K562 (cell line): Measurements from ENCODE around the gene COX6B2. TPM values are rescaled to one million over a fixed set of nuclear protein-coding genes. Genes with fewer than 3 reads are reported as not detected.

Experiments
- CBX2 ChIP-seq: fragments of 200-600 bp; sonication (generic); IDR thresholded peaks from one replicate; pipeline ENCODE4 v1.6.1; 2012; ENCODE audit warnings: mild to moderate bottlenecking, low read length, inconsistent platforms; ENCODE audit not compliant: insufficient read depth, poor library complexity, severe bottlenecking
- E4F1 ChIP-seq: fragments of 250-450 bp; sonication (Bioruptor Pico); IDR thresholded peaks from 2 replicates; pipeline ENCODE4 v1.5.0; 2021; ENCODE audit warnings: mild to moderate bottlenecking, borderline replicate concordance
- FOXJ2 ChIP-seq: fragments of 200-800 bp; sonication (Bioruptor generic); IDR thresholded peaks from 2 replicates; pipeline ENCODE4 v1.6.1; 2016; ENCODE audit warnings: missing genetic modification characterization, missing compliant biosample characterization
- GATAD2B ChIP-seq: fragments of 450-650 bp; IDR thresholded peaks from 2 replicates; pipeline ENCODE4 v1.6.1; 2017; ENCODE audit warnings: mild to moderate bottlenecking, borderline replicate concordance
- ILK ChIP-seq: fragments of 450-650 bp; IDR thresholded peaks from 2 replicates; pipeline ENCODE4 v1.6.1; 2016; ENCODE audit warnings: missing genetic modification characterization, low read depth, mild to moderate bottlenecking, missing compliant biosample characterization, moderate library complexity, borderline replicate concordance
- KLF1 ChIP-seq: fragments of 450-650 bp; IDR thresholded peaks from 2 replicates; pipeline ENCODE4 v1.6.1; 2016; ENCODE audit warnings: missing genetic modification characterization, missing compliant biosample characterization
- PCBP1 ChIP-seq: fragments of 200-400 bp; formaldehyde crosslinking; IDR thresholded peaks from 2 replicates; pipeline ENCODE4 v1.6.1; 2018; ENCODE audit warnings: mild to moderate bottlenecking, low read depth, low read length; ENCODE audit not compliant: poor library complexity, severe bottlenecking
- PREB ChIP-seq: sonication (generic); formaldehyde crosslinking; IDR thresholded peaks from 2 replicates; pipeline ENCODE4 v1.8.1; 2023; ENCODE audit warnings: mild to moderate bottlenecking, missing genetic modification reagents
- RFX5 ChIP-seq: IDR thresholded peaks from 2 replicates; pipeline ENCODE4 v1.6.1; 2011; ENCODE audit warnings: low read depth, mild to moderate bottlenecking, improper control_type of control experiment, low read length
- RFX7 ChIP-seq: fragments of 250-450 bp; sonication (Bioruptor Pico); IDR thresholded peaks from 2 replicates; pipeline ENCODE4 v1.5.1; 2021; ENCODE audit warnings: mild to moderate bottlenecking
- SP2 ChIP-seq: IDR thresholded peaks from 2 replicates; pipeline ENCODE4 v1.6.1; 2011; ENCODE audit warnings: mild to moderate bottlenecking, low read depth, low read length, moderate library complexity; ENCODE audit not compliant: poor library complexity, severe bottlenecking; ENCODE audit errors: extremely low read depth
- THRB ChIP-seq: fragments of 450-650 bp; formaldehyde crosslinking; conservative IDR thresholded peaks from 2 replicates; pipeline ENCODE4 v1.4.0; 2022; ENCODE audit warnings: mild to moderate bottlenecking, missing genetic modification characterization
- ZBTB7A ChIP-seq: IDR thresholded peaks from 2 replicates; pipeline ENCODE4 v1.6.1; 2011; ENCODE audit warnings: low read depth, mild to moderate bottlenecking, low read length, moderate library complexity, borderline replicate concordance; ENCODE audit not compliant: control insufficient read depth
- ZC3H8 ChIP-seq: fragments of 450-650 bp; IDR thresholded peaks from 2 replicates; pipeline ENCODE4 v1.6.1; 2017
- ZNF143 ChIP-seq: sonication (generic); formaldehyde crosslinking; IDR thresholded peaks from 2 replicates; pipeline ENCODE4 v1.9.0; 2022; ENCODE audit warnings: mild to moderate bottlenecking, missing genetic modification reagents
- ZNF165 ChIP-seq: fragments of 250-450 bp; sonication (Bioruptor Pico); IDR thresholded peaks from 2 replicates; pipeline ENCODE4 v1.4.0; 2020; ENCODE audit warnings: borderline replicate concordance
- ZNF197 ChIP-seq: fragments of 200-800 bp; sonication (Bioruptor generic); IDR thresholded peaks from 2 replicates; pipeline ENCODE4 v1.6.1; 2016; ENCODE audit warnings: low read depth, missing genetic modification characterization, missing compliant biosample characterization
- ZNF23 ChIP-seq: fragments of 250-450 bp; sonication (Bioruptor Pico); IDR thresholded peaks from 2 replicates; pipeline ENCODE4 v1.4.0; 2020; ENCODE audit warnings: mild to moderate bottlenecking
- ZNF280B ChIP-seq: fragments of 250-450 bp; sonication (Bioruptor Pico); IDR thresholded peaks from 2 replicates; pipeline ENCODE4 v1.5.1; 2021; ENCODE audit warnings: mild to moderate bottlenecking
- ZNF511 ChIP-seq: sonication (generic); formaldehyde crosslinking; IDR thresholded peaks from 2 replicates; pipeline ENCODE4 v1.8.0; 2022; ENCODE audit warnings: mild to moderate bottlenecking, missing genetic modification reagents
- ZNF77 ChIP-seq: fragments of 250-450 bp; sonication (Bioruptor Pico); IDR thresholded peaks from 2 replicates; pipeline ENCODE4 v1.5.0; 2020
- polyA plus RNA-seq, 8 experiments: library from polyadenylated mRNA; depleted of rRNA in 4 of 8; stranded (reverse) in 5 of 8; unstranded in 3 of 8; fragments of >200 nt; fragmentation: Nextera tagmentation in 2 of 8; fragmentation: Illumina TruSeq in 1 of 8; extraction: Ambion mirVana in 2 of 8; extraction: Trizol in 1 of 8; gene quantifications; 2 replicates each; pipeline versions ENCODE4 v1.2.1 to v1.2.3, GENCODE V29; 2011 to 2014; ENCODE audit warnings: inconsistent platforms in 1 of 8, missing spikeins in 1 of 8
- total RNA-seq, 7 experiments: library from RNA; depleted of rRNA in 6 of 7; stranded (reverse); fragments of >200 nt in 6 of 7; fragmentation: Illumina TruSeq in 2 of 7; extraction: Trizol in 2 of 7; gene quantifications; 2 replicates each; pipeline versions ENCODE4 v1.2.1 to v1.2.3, GENCODE V29; 2011 to 2021; ENCODE audit warnings: low replicate concordance in 1 of 7

The COX6B2 gene
- total and polyA plus RNA-seq, 9 of the 15 experiments (the other 6 are each of a cell fraction or from before 2014, with no cell fraction given) = 0.40 to 2.5 (median 0.83) TPM

- TF ChIP-seq ZNF280B (CRISPR knock-in tag) (no peak), ZC3H8 (no peak), ZBTB7A (peak; percentile 15; the same call in 1 of the 2 replicates), ZNF143 (CRISPR knock-in tag) (no peak), ZNF23 (no peak), CBX2 (no peak), PCBP1 (no peak), THRB (CRISPR knock-in tag) (peak; percentile 56; the same call in 1 of the 2 replicates), ZNF511 (CRISPR knock-in tag) (peak; percentile 64; the same call in 1 of the 2 replicates), PREB (CRISPR knock-in tag) (peak; percentile 56; the same call in 1 of the 2 replicates), E4F1 (no peak), RFX7 (CRISPR knock-in tag) (no peak), ILK (no peak), ZNF165 (CRISPR knock-in tag) (no peak), GATAD2B (no peak), RFX5 (no peak), ZNF197 (no peak), KLF1 (tag) (no peak), SP2 (no peak), FOXJ2 (tag) (no peak), ZNF77 (CRISPR knock-in tag) (no peak)
These were observed 31.4 kb upstream of the COX6B2 start, which contains the start of gene RPL28 (continued) for GRCh38 chr19:55385724-55386492.
